Measurements from ENCODE around the gene POTEM.
"Not testable (repeated sequence)": the region's sequence is repeated elsewhere in the genome, so short reads cannot be mapped to it uniquely, and the experiment has no call there.

The POTEM gene
- 0 reads per million in 4 experiments for total RNA-seq

GRCh38 chr14:18967134-18967533, at the start of gene POTEM:
TSS of gene POTEM (plus strand) at chr14:18967434. CDS start at chr14:18967486, 52 bp downstream.
- not testable (repeated sequence) for DNase-seq

GRCh38 chr14:18918345-18918744, 48.9 kb upstream of the POTEM start:
- DNase-seq = not testable (repeated sequence)

GRCh38 chr14:18920052-18920451, 47.2 kb upstream of the POTEM start:
- not testable (repeated sequence) for DNase-seq

GRCh38 chr14:18921055-18921701, 46.1 kb upstream of the POTEM start:
- DNase-seq = not testable (repeated sequence)

GRCh38 chr14:18936848-18937247, 30.4 kb upstream of the POTEM start:
- not testable (repeated sequence) for DNase-seq

GRCh38 chr14:18938733-18939132, 28.5 kb upstream of the POTEM start:
- DNase-seq = not testable (repeated sequence)

GRCh38 chr14:18949939-18950338, 17.3 kb upstream of the POTEM start:
- not testable (repeated sequence) for DNase-seq

GRCh38 chr14:18953085-18953484, 14.1 kb upstream of the POTEM start:
- not testable (repeated sequence) for DNase-seq

GRCh38 chr14:18955816-18956215, 11.4 kb upstream of the POTEM start:
- DNase-seq = not testable (repeated sequence)

- not testable (repeated sequence) for DNase-seq
Observed at GRCh38 chr14:18961576-18961975, 5.7 kb upstream of the POTEM start.

GRCh38 chr14:18962143-18962542, 5.1 kb upstream of the POTEM start:
- not testable (repeated sequence) for DNase-seq

GRCh38 chr14:18963276-18963675, 4.0 kb upstream of the POTEM start:
- not testable (repeated sequence) for DNase-seq

GRCh38 chr14:18964878-18965277, 2.4 kb upstream of the POTEM start:
- not testable (repeated sequence) for DNase-seq

- DNase-seq = not testable (repeated sequence)
Observed at GRCh38 chr14:19002566-19002965, 35.3 kb downstream of the POTEM start.

GRCh38 chr14:19006490-19006889, 39.3 kb downstream of the POTEM start:
- not testable (repeated sequence) for DNase-seq

- DNase-seq = not testable (repeated sequence)
Observed at GRCh38 chr14:19007678-19008077, 40.4 kb downstream of the POTEM start.

- not testable (repeated sequence) for DNase-seq
Observed at GRCh38 chr14:19011029-19011428, 43.8 kb downstream of the POTEM start.

- DNase-seq = not testable (repeated sequence)
Observed at GRCh38 chr14:19011703-19012102, 44.5 kb downstream of the POTEM start.

GRCh38 chr14:19015185-19015584, 48.0 kb downstream of the POTEM start:
- not testable (repeated sequence) for DNase-seq

- DNase-seq = not testable (repeated sequence)
Observed at GRCh38 chr14:19025080-19025589, 57.9 kb downstream of the POTEM start.

- DNase-seq = not testable (repeated sequence)
Observed at GRCh38 chr14:19026649-19027351, 59.6 kb downstream of the POTEM start.

- DNase-seq = not testable (repeated sequence)
Observed at GRCh38 chr14:19027895-19028294, 60.7 kb downstream of the POTEM start.

GRCh38 chr14:19036811-19037382, 69.7 kb downstream of the POTEM start:
- DNase-seq = not testable (repeated sequence)
